ENCODE data around the gene GRPEL2. TPM values are rescaled to one million over a fixed set of nuclear protein-coding genes. Genes with fewer than 3 reads are reported as not detected.

The GRPEL2 gene
- total RNA-seq, 1 experiment from 2014 or later = 48.9 TPM

DNA sequence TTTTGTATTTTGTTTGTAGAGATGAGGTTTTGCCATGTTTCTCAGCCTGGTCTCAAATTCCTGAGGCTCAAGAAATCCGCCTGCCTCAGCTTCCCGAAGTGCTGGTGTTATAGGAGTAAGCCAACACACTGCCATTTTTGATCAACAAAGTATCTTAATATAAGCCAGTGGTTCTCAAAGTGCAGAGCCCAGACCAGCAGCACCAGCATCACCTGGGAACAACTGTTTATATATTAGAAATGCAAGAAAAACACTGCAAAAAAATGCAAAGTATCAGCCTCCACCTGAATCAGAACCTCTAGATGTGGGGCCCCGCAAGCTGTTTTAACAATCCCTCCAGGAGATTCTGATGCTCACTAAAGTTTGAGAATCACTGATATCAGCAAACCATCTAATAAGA lies 27.6 kb downstream of the GRPEL2 start:
- ChIA-PET CTCF (interaction anchor here (0.8 to 3.7 kb wide), 6 partner anchors 8 to 192 kb away, joined by 4 to 22 read pairs (median 6); partner anchors contain the start of gene PCYOX1L), RAD21 (ENCODE audit: low non-redundant PET in 1 of 2, low total read pairs in 2 of 2, uncharacterized antibody in 2 of 2, unreplicated experiment in 2 of 2) (no interaction called here), POLR2A (no interaction called here)
- H3K9ac ChIP-seq (ENCODE audit: low read length) = no peak overlapping the region
- intact Hi-C loops (cut with micrococcal nuclease) = no loop called here
- no peaks in the 10 kb centered on the region for H3K36me3 ChIP-seq (ENCODE audit: control insufficient read depth in 1 of 2, insufficient read depth in 2 of 2, low read length in 2 of 2)
- TF ChIP-seq, protein P1, sequence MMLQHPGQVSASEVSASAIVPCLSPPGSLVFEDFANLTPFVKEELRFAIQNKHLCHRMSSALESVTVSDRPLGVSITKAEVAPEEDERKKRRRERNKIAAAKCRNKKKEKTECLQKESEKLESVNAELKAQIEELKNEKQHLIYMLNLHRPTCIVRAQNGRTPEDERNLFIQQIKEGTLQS (IDR thresholded peaks at IDR 0.05) = no peak
- no peak for TF ChIP-seq TCF7L2 (IDR thresholded peaks at IDR 0.05; ENCODE audit: borderline replicate concordance, extremely low read depth, insufficient read depth, insufficient read length)
- TF ChIP-seq MAX (IDR thresholded peaks at IDR 0.05) = no peak
- TF ChIP-seq POLR2AphosphoS5 (IDR thresholded peaks at IDR 0.05; ENCODE audit: low read depth, low read length) = no peak
- TF ChIP-seq, protein P2, sequence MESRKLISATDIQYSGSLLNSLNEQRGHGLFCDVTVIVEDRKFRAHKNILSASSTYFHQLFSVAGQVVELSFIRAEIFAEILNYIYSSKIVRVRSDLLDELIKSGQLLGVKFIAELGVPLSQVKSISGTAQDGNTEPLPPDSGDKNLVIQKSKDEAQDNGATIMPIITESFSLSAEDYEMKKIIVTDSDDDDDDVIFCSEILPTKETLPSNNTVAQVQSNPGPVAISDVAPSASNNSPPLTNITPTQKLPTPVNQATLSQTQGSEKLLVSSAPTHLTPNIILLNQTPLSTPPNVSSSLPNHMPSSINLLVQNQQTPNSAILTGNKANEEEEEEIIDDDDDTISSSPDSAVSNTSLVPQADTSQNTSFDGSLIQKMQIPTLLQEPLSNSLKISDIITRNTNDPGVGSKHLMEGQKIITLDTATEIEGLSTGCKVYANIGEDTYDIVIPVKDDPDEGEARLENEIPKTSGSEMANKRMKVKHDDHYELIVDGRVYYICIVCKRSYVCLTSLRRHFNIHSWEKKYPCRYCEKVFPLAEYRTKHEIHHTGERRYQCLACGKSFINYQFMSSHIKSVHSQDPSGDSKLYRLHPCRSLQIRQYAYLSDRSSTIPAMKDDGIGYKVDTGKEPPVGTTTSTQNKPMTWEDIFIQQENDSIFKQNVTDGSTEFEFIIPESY (IDR thresholded peaks at IDR 0.05; ENCODE audit: extremely low read depth, insufficient replicate concordance, low read length) = no peak
- no peak for TF ChIP-seq CBX3 (IDR thresholded peaks at IDR 0.05; ENCODE audit: low read depth)
- TF ChIP-seq ZFX (IDR thresholded peaks at IDR 0.05) = no peak
- TF ChIP-seq SP1 (IDR thresholded peaks at IDR 0.05; ENCODE audit: low read depth) = no peak
- TF ChIP-seq SIN3A (IDR thresholded peaks at IDR 0.05; ENCODE audit: low read depth) = no peak
- DNase-seq (ENCODE audit: low read depth, low spot score) = no peak
- H4K20me1 ChIP-seq (ENCODE audit: insufficient read depth) = no peaks in the 10 kb centered on the region
- no peaks in the 10 kb centered on the region for H3K9me3 ChIP-seq (ENCODE audit: control insufficient read depth in 1 of 2, insufficient read depth in 1 of 2, low read depth in 1 of 2, low read length in 2 of 2)
- H3K4me3 ChIP-seq (replicated peaks in 1 of 2; ENCODE audit: low read depth in 1 of 2, low read length in 2 of 2) = no peak overlapping the region
- H3K4me2 ChIP-seq (ENCODE audit: low read length) = no peak overlapping the region
- no peak overlapping the region for H3K27ac ChIP-seq (ENCODE audit: low read depth, low read length)
- BruUV-seq (replicated peaks) = no TSS peak
- no peaks in the 10 kb centered on the region for H3K79me2 ChIP-seq (ENCODE audit: insufficient read depth, low read length)
- ATAC-seq = no peak
- H2AFZ ChIP-seq (ENCODE audit: low read depth, low read length, poor library complexity, severe bottlenecking) = no peak overlapping the region
- no peaks in the 10 kb centered on the region for H3K27me3 ChIP-seq (ENCODE audit: insufficient read depth, low read length)
- H3K4me1 ChIP-seq (ENCODE audit: control insufficient read depth in 1 of 2, insufficient read depth in 2 of 2, low read length in 2 of 2) = peaks cover under 1% of the 10 kb centered on the region in 2 experiments; a peak in 2 of 4 replicates
- H3K9me2 ChIP-seq (ENCODE audit: insufficient read depth) = no peaks in the 10 kb centered on the region
